Transverse colon (tissue), 4 donors: Measurements from ENCODE around the gene SDF2L1. TPM values are rescaled to one million over a fixed set of nuclear protein-coding genes. Genes with fewer than 3 reads are reported as not detected.

ENCODE experiments used
- DNase-seq: peaks from one replicate; pipeline ENCODE4 v3.0.0-alpha.2; 2019
- H3K27ac ChIP-seq, 4 donors: fragments of 200-600 bp; sonication (generic); 2 replicates each; pipeline ENCODE4 v1.5.1; 2016 to 2018; ENCODE audit warnings: inconsistent platforms in 4 of 4
- H3K27me3 ChIP-seq: fragments of 200-600 bp; sonication (generic); 2 replicates; pipeline ENCODE4 v1.5.1; 2017; ENCODE audit warnings: inconsistent platforms
- H3K36me3 ChIP-seq, 4 donors: fragments of 200-600 bp; sonication (generic); 2 replicates each; pipeline ENCODE4 v1.5.1; 2017 to 2019; ENCODE audit warnings: inconsistent platforms in 4 of 4
- H3K4me1 ChIP-seq, 4 donors: fragments of 200-600 bp; sonication (generic); 2 replicates each; pipeline ENCODE4 v1.5.1; 2017 to 2020; ENCODE audit warnings: inconsistent platforms in 4 of 4
- H3K4me3 ChIP-seq, 4 donors: fragments of 200-600 bp; sonication (generic); 1 replicate in 1 of 4; 2 replicates in 3 of 4; pipeline versions ENCODE4 v1.5.1 to v1.6.1; 2017 to 2019; ENCODE audit warnings: inconsistent platforms in 4 of 4
- H3K9me3 ChIP-seq, 2 donors: fragments of 200-600 bp; sonication (generic); 2 replicates each; pipeline ENCODE4 v1.5.1; 2017 to 2019; ENCODE audit warnings: inconsistent platforms in 2 of 2
- EP300 ChIP-seq: sonication (generic); formaldehyde crosslinking; IDR thresholded peaks from one replicate; pipeline ENCODE4 v1.6.1; 2017; ENCODE audit warnings: antibody characterized with exemption, low read depth
- POLR2A ChIP-seq: fragments of 450-650 bp; IDR thresholded peaks from one replicate; pipeline ENCODE4 v1.6.1; 2016; ENCODE audit warnings: antibody characterized with exemption, mild to moderate bottlenecking, moderate library complexity
- POLR2AphosphoS5 ChIP-seq, 3 donors: sonication (generic); formaldehyde crosslinking; IDR thresholded peaks; one replicate each; pipeline ENCODE4 v1.6.1; 2016; ENCODE audit warnings: antibody characterized with exemption in 3 of 3
- WGBS, 2 donors: methylation state at CpG; one replicate each; pipeline ENCODE4 v1.1.5; 2018; ENCODE audit warnings: low coverage in 1 of 2; 5-methylcytosine and 5-hydroxymethylcytosine counted together
- in situ Hi-C, 4 donors: fragments of 200-750 bp; cut with MboI; loops; one replicate each; pipeline versions ENCODE4 v1.15.0 to v1.15.1; 2017; ENCODE audit warnings: low sequenced_read_pairs in 3 of 4, low pct_ligation_motif_present in 1 of 4, low pct_unique_long_range_greater_than_20kb in 1 of 4
- intact Hi-C: fragments of 100-400 bp; cut with DNase I; formaldehyde crosslinking; loops from one replicate; pipeline ENCODE4 v1.15.1; 2023; ENCODE audit warnings: low total_unique reads
- total RNA-seq, 4 donors: library from RNA; depleted of rRNA; stranded (reverse); fragments of >200 nt; gene quantifications; one replicate each; pipeline ENCODE4 v1.1.0, GENCODE V29; 2016
- TF ChIP-seq, protein P1 (sequence below), 5 experiments: fragments of 200-600 bp in 3 of 5; fragments of 450-650 bp in 2 of 5; sonication (generic) in 3 of 5; IDR thresholded peaks; 1 replicate in 2 of 5; 2 replicates in 3 of 5; pipeline ENCODE4 v1.5.1; 2016 to 2017; ENCODE audit warnings: antibody characterized with exemption in 5 of 5, inconsistent platforms in 3 of 5, mild to moderate bottlenecking in 2 of 5, moderate library complexity in 1 of 5

The SDF2L1 gene
- total RNA-seq, 4 donors from 2014 or later, result 34.0 to 55.7 (median 39.5) TPM; not detected in 1

DNA sequence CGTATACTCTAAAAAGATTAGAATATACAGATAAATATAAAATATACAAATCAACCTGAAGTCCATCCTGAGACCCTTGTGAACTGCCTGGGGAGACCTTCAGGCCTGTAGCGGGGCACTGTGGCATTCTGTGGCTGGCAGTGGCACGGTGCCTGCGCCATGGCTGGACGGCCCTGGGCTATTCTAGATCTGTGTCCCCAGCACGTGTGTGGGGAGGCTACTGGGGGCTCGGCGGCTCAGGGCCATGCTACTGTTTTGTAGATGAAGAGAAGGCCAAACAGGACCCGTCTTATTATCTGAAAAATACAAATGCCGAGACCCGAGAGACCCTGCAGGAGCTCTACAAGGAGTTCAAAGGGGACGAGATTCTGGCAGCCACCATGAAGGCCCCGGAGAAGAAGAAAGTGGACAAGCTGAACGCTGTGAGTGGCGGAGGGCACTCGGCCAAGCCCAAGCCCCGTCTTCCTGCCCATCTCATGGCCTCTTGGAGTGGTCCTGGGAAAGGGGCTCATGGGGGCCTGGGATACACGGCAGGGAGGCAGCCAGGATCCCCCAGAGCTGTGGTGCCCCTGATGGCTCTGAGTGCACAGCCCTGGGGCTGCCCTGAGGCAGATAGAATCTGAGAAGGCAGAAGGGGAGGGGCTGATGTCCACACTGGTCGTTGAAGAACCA is 42.5 kb downstream of the SDF2L1 start:
- peaks cover 0 to 29% (median 3%) of the 10 kb centered on the region in 4 donors for H3K36me3 ChIP-seq
- DNase-seq, result no peak
- no peak overlapping the region for H3K4me3 ChIP-seq
- H3K9me3 ChIP-seq, result no peaks in the 10 kb centered on the region
- H3K27ac ChIP-seq, result no peak overlapping the region
- in situ Hi-C loops (no loop called here), intact Hi-C loops (no loop called here)
- 93% methylated on average over 19 of the region's 19 CpGs; no CpG with 5 or more reads in 1 of the 2 donors for WGBS, 2 donors
- TF ChIP-seq, protein P1, sequence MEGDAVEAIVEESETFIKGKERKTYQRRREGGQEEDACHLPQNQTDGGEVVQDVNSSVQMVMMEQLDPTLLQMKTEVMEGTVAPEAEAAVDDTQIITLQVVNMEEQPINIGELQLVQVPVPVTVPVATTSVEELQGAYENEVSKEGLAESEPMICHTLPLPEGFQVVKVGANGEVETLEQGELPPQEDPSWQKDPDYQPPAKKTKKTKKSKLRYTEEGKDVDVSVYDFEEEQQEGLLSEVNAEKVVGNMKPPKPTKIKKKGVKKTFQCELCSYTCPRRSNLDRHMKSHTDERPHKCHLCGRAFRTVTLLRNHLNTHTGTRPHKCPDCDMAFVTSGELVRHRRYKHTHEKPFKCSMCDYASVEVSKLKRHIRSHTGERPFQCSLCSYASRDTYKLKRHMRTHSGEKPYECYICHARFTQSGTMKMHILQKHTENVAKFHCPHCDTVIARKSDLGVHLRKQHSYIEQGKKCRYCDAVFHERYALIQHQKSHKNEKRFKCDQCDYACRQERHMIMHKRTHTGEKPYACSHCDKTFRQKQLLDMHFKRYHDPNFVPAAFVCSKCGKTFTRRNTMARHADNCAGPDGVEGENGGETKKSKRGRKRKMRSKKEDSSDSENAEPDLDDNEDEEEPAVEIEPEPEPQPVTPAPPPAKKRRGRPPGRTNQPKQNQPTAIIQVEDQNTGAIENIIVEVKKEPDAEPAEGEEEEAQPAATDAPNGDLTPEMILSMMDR (IDR thresholded peaks at IDR 0.05), result no peak
- TF ChIP-seq POLR2A, result no peak
- no peak for TF ChIP-seq POLR2AphosphoS5 (IDR thresholded peaks at IDR 0.05)
- TF ChIP-seq EP300, result no peak
- H3K27me3 ChIP-seq, result no peaks in the 10 kb centered on the region
- no peaks in the 10 kb centered on the region for H3K4me1 ChIP-seq

DNA sequence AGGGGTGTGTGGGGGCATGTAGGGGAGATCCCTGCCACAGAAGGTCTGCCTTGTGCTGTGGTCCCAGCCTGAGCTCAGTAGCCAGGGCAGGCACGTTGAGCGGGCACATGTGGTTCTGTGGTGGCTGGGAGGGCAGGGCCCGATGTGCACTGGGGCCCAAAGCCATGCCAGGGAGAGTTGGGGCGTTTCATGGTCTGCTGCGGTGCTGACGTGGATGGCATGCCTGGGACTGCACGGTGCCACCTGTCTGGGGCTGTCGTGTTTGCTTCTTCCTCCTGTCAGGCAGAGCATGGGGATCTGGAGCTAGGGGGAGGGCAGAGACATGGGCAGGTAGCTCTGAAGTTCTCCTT is 43.0 kb downstream of the SDF2L1 start:
- Histone ChIP-seq H3K9me3 (no peaks in the 10 kb centered on the region), H3K4me1 (no peaks in the 10 kb centered on the region), H3K27me3 (no peaks in the 10 kb centered on the region), H3K36me3 (peaks cover 0 to 29% (median 5%) of the 10 kb centered on the region in 4 donors), H3K4me3 (no peak overlapping the region), H3K27ac (no peak overlapping the region)
- intact Hi-C loops (no loop called here), in situ Hi-C loops (no loop called here)
- WGBS, 2 donors, result 96 to 100% methylated on average over 1 to 7 of the region's 8 CpGs
- DNase-seq, result no peak
- TF ChIP-seq POLR2A (no peak), POLR2AphosphoS5 (IDR thresholded peaks at IDR 0.05) (no peak), EP300 (no peak)
- TF ChIP-seq, protein P1 (IDR thresholded peaks at IDR 0.05), result no peak

DNA sequence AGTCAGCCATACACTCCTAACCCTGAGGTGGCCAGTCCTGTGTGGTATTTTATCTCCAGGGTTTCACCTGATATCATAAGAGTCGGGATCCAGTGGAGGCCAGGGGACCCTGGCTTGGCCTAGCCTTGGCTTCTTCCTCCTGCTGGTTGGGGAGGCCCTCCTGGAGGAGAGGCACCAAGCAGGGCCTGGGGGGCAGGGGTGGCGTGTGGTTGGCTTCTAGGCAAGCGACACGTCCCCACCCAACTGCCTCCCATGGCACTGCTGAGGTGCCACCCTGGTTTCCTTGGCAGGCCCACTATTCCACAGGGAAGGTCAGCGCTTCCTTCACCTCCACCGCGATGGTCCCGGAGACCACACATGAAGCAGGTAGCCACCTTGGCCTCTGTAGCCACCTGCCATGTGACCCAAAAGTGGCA is 44.1 kb downstream of the SDF2L1 start:
- DNase-seq, result no peak
- Histone ChIP-seq H3K36me3 (peaks cover 0 to 29% (median 8%) of the 10 kb centered on the region in 4 donors), H3K4me3 (no peak overlapping the region), H3K27ac (no peak overlapping the region), H3K4me1 (no peaks in the 10 kb centered on the region), H3K27me3 (no peaks in the 10 kb centered on the region), H3K9me3 (no peaks in the 10 kb centered on the region)
- intact Hi-C loops (no loop called here), in situ Hi-C loops (no loop called here)
- TF ChIP-seq EP300, result no peak
- TF ChIP-seq POLR2AphosphoS5 (IDR thresholded peaks at IDR 0.05), result no peak
- TF ChIP-seq POLR2A, result no peak
- TF ChIP-seq, protein P1 (IDR thresholded peaks at IDR 0.05), result no peak
- WGBS, 2 donors, result 93% methylated on average over 8 of the region's 8 CpGs; no CpG with 5 or more reads in 1 of the 2 donors

DNA sequence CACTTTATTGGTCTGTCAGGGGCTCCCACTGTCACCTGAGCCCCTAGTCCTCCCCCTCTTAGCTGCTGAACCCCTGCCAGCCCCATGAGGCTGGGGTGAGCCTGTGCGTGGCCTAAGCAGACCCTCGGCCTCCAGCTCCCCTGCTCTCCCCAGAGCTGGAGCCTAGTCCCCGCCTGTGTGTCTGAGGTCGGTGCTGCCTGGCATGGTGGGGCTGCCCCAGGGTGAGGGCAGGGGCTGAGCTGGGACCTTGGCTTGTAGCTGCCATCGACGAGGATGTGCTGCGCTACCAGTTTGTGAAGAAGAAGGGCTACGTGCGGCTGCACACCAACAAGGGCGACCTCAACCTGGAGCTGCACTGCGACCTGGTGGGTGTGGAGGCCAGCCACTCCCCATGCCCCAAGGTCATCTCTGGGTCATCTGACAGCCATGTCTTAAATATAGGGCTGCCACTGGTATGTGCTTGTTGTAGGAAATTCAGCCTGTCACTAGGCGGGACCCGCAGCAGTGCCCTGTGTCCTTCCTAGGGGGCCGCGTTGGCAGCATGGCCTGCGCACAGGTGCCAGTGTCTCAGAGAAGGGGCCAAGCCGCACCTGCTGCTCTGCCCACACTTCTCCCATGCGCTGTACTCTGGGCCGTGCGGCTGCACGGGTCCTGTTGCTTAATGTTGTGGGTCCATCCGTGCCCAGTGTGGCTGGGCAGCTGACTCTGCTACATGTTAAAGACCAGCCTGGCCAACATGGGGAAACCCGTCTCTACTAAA is 44.7 kb downstream of the SDF2L1 start:
- peaks cover 0 to 29% (median 11%) of the 10 kb centered on the region in 4 donors for H3K36me3 ChIP-seq
- intact Hi-C loops (no loop called here), in situ Hi-C loops (no loop called here)
- 95 to 100% methylated on average over 1 to 18 of the region's 23 CpGs for WGBS, 2 donors
- H3K9me3 ChIP-seq, result no peaks in the 10 kb centered on the region
- no peaks in the 10 kb centered on the region for H3K4me1 ChIP-seq
- no peaks in the 10 kb centered on the region for H3K27me3 ChIP-seq
- no peak for TF ChIP-seq POLR2A
- no peak for TF ChIP-seq POLR2AphosphoS5 (IDR thresholded peaks at IDR 0.05)
- no peak for TF ChIP-seq EP300
- TF ChIP-seq, protein P1 (IDR thresholded peaks at IDR 0.05), result no peak
- H3K27ac ChIP-seq, result no peak overlapping the region
- H3K4me3 ChIP-seq, result no peak overlapping the region
- DNase-seq, result no peak
